GM19467 (cell line): ENCODE measurements around the gene DHX32.
"Not testable (repeated sequence)": the region's sequence is repeated elsewhere in the genome, so short reads cannot be mapped to it uniquely, and the experiment has no call there.

Experiments
- ATAC-seq: cut with Tn5 transposase; IDR thresholded peaks from one replicate; pipeline ENCODE4 v1.9.1; 2021; ENCODE audit warnings: mild to moderate bottlenecking, moderate library complexity; ENCODE audit not compliant: unreplicated experiment

The DHX32 gene, protein sequence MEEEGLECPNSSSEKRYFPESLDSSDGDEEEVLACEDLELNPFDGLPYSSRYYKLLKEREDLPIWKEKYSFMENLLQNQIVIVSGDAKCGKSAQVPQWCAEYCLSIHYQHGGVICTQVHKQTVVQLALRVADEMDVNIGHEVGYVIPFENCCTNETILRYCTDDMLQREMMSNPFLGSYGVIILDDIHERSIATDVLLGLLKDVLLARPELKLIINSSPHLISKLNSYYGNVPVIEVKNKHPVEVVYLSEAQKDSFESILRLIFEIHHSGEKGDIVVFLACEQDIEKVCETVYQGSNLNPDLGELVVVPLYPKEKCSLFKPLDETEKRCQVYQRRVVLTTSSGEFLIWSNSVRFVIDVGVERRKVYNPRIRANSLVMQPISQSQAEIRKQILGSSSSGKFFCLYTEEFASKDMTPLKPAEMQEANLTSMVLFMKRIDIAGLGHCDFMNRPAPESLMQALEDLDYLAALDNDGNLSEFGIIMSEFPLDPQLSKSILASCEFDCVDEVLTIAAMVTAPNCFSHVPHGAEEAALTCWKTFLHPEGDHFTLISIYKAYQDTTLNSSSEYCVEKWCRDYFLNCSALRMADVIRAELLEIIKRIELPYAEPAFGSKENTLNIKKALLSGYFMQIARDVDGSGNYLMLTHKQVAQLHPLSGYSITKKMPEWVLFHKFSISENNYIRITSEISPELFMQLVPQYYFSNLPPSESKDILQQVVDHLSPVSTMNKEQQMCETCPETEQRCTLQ

DNA sequence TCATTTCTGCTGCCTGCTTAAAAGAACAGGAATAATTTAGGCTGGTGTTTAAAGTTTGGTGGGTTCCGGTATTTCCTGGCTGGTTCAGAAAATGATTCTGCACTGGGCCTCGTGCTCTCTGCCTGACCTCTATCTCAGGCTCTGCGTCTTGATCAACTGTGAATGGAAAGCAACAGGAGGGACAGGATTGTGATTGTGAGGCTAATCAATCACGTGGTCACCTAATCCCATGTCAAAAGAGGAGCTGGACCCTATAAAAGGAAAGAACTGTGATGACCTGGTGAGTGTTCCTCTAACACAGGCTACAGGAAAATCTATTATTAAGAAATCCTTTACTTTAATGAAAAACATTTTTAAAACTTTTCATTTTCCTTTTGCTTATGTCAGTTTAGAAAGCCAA lies at the start of gene DHX32:
Gene DHX32, minus strand, starts transcription at position 101 of the 400 bp plus-strand sequence. CDS start 468 bp downstream, outside the sequence.
- no peak for ATAC-seq

DNA sequence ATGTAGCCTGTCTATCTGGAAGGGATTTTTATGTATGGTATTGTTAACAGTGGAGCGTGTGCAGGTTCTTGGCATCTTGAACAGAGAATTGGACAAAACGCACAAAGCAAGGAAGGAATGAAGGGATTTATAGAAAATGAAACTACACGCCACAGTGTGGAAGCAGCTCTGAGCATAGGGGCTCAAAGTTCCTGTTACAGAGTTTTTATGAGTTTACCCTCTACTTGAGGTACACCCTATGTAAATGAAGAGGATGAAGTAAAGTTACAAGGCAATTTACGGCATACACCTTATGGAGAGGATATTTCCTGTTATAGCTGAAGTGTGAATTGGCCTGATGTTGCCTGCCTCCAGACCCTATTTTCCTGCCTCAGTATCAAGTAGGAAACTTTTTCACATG lies 48.5 kb upstream of the DHX32 start:
- no peak for ATAC-seq

DNA sequence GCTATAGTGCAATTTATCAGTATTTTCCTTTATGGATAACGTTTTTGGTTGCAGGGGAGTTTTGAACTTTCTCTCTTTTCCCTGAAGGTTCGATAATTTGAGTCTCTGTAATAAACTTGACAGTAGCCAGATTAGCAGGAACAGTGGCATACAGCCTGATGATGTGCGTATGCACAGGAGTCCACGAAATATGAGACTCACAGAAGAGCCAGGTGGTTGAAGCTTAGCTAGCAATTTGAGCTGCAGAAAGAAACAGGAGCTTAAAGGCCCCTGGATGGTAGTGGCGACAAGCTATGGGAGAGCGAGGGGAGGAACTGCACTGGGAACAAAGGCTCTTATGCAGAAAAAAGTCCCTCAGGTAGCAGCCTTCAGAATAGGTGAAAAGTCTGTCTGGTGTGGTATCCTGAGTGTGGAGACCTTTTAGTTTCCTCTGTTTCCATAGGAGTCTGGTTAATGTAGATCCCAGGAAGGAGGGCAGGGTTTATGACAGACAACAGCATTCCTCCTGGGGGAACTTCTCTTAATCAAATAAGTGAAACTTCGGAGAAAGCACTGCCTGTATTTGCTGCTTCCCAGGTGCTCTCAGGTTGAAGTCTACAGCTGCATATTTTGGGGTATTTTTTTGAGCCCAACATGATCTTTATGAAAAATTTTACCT lies 48.0 kb upstream of the DHX32 start:
- ATAC-seq, result no peak

DNA sequence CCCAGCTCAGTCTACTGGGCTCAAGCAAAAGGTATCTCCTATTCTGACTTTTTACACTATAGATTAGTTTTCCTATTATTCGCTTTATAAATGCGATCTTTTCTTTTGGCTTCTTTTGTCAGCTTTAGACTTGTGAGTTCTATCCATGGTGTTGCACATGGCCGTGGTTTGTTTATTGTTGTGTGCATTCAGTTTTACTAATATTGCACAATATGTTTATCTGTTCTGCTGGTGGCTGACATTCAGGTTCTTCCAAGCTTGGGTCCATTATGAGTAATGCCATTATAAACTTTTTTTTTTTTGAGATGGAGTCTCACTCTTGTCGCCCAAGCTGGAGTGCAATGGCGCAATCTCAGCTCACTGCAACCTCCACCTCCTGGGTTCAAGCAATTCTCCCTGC lies 46.2 kb upstream of the DHX32 start:
- not testable (repeated sequence) for ATAC-seq

DNA sequence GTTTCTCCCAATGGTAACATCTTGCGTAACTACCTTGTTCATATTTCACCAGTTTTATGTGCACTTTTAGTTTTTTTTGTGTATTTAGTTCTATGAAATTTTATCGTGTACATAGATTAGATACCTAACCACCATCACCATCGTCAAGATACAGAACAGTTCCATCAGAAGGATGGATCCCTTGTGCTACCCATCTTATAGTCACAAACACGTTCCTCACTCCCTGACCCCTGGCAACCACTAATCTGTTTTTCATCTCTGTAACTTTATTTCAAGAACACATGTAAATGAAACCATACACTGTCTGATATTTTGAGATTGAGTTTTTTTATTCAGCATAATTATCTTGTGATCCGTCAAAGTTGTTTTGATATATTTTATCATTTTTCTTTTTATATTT lies 45.2 kb upstream of the DHX32 start:
- no peak for ATAC-seq

DNA sequence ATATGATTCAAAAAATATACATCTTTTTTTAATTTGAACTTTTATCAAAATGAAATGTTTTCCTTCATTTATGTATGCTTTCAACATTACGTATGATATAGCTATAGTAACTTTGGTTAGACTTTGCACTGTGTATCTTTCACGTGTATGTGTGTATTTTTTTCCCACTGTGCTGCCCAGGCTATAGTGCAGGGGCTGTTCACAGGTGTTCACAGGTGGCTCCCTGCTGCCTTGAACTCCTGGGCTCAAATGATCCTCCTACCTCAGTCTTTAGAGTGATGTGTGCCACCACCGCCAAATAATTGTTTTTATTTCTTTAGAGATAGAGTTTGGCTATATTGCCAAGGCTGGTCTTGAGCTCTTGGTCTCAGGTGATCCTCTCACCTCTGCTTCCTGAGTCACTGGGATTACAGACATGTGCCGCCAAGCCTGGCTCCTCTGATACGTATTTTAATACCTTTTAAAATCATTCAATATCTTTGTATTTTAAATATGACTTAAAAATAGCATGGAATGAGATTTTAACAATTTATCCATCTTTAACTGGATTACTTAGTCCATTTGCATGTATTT lies 44.3 kb upstream of the DHX32 start:
- no peak for ATAC-seq

DNA sequence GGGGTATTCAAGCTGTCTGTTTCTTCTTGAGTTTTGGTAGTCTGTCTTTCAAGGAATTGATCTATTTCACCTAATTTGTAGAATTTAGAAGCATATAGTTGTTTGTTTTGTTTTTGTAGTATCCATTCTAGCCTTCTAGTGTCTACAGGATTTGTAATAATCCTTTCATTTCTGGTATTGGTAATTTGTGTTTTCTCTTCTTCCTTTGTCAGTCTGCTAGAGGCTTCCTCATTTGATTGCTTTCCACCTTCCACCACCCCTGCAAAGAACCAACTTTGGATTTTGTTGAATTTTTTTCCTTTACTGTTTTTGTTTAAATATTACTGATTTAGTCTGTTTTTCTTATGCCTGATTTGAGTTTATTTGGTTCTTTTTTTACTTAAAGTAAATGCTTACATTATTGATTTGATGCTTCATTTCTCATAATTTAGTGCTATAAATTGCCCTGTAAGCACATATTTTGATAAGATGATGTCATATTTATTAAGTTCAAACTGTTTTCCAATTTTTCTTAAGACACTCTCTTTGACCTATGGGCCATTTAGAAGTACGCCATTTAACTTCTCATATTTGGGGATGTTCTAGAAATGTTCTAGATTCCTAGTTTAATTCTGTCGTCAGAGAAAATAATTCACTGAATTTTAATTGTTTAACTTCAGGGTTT lies 40.7 kb upstream of the DHX32 start:
- not testable (repeated sequence) for ATAC-seq

DNA sequence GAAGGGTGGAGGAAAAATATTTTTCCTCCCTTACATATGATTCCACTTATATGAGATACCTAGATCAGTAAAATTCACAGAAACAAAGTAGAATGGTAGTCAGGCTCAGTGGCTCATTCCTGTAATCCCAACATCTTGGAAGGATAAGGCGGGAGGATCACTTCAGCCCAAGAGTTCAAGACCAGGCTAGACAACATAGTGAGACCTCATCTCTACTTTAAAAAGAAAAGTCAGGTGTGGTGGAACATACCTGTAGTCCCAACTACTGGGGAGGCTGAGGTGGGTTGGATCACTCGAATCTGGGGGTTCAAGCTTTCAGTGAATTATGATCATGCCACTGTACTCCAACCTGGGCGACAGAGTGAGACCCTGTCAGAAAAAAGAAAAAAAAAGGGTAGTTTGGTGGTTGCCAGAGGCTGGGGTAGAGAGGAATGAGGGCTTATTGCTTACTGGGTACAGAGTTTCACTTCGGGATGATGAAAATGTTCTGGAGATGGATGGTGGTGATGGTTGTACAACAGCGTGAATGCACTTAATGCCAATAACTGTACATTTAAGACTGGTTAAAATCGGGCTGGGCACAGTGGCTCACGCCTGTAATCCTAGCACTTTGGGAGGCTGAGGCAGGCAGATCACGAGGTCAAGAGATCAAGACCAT lies 36.7 kb upstream of the DHX32 start:
- ATAC-seq, result not testable (repeated sequence)

DNA sequence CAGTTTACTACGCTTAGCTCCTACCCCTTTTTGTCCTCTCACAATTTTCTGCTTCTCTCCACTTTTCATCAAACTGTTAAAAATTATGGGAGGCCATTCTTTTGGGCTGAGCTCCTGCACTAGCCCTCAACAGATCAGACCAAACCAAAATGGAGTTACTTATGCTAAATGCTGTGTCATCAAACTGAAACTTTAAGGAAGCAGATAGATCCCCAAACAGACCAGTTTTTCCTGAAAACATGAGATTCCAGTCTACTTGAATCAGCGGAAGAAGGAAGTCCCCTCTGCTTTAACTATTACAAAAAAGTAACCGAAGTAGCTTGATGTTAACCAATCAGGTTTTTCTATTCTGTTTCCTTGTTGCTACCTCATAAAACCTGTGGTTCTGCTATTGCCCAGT lies 35.9 kb upstream of the DHX32 start:
- ATAC-seq, result no peak

DNA sequence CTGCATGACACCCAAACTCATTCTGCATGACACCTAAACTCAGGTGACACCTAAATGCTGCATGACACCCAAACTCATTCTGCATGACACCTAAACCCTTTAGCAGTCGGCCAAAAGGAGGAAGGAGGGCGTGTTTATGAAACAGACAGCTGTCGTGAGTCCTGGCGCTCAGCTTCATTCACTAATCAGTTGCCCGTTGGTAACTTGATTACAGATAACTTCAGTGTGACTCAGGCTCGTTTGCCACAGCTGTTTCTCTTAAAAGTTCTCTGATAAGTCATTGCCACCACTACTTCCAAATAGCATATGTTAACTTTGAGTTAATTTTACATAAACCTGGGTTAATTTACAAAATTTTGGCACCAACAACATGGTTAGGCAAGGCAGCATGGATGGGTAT lies 32.2 kb upstream of the DHX32 start:
- not testable (repeated sequence) for ATAC-seq

DNA sequence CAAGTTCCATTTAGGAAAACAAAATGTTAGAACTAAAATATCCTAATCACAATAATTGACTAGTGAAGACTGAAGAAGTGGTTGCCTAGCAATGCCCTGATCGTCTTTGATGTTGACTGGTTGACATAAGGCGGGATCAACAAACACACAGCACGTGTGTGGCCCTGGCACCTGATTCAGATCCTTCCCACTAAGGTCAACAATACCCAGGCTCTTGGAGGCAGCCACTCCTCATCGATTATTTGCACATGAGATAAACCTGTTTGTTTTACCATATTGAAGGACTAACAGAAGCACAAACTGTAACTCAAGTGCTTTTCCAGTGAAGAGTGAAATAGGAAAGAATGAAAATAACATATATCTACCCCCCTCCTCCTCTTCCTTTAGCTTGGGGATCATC lies 30.9 kb upstream of the DHX32 start:
- ATAC-seq, result no peak

DNA sequence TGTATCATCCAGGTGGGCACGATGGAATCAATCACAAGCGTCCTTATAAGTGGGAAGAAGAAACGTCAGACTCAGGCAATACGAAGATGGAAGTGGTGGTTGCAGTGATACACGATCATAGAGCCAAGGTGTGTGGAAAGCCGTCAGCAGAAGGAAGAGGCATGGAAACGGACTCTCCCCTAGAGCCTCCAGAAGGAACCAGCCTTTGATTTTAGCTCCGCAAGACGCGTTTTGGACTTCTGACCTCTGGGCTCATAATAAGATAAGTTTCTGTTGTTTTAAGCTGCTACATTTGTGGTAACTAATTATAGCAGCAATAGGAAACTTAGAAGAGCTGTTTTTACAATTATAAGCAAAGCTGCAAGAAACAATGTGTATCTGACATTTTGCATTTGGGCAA lies 30.1 kb upstream of the DHX32 start:
- ATAC-seq, result no peak

DNA sequence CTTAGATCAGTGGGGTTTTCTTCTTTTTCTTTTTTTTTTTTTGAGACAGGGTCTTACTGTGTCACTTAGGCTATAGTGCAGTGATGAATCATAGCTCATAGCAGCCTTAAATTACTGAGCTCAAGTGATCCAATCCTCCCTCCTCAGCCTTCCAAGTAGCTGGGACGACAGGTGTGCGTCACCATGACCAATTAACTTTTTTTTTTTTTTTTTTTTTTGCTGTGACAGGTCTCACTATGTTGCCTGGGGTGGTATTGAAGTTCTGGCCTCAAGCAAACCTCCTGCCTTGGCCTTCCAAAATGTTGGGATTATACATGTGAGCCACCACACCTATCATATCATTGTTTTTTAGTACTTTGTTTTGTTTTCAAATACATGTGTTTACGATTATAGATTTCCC lies 28.4 kb upstream of the DHX32 start:
- not testable (repeated sequence) for ATAC-seq

DNA sequence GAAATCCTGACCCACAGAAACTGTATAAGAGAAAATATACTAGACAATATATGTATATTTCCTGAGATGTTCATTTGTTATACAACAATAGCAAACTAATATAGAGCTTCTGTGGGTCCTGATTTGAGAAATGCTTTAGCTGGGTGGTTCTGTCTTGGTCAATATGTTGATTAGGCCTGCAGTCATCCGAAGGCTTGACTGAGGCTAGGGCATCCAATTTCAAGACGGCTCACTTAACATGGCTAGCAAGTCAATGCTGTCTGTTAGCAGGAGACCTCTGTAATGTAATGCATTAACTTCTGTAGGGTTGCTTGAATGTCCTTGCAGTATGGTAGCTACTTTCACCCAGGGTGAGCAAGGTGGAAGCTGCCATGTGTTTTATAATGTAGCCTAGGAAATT lies 27.7 kb upstream of the DHX32 start:
- ATAC-seq, result not testable (repeated sequence)

DNA sequence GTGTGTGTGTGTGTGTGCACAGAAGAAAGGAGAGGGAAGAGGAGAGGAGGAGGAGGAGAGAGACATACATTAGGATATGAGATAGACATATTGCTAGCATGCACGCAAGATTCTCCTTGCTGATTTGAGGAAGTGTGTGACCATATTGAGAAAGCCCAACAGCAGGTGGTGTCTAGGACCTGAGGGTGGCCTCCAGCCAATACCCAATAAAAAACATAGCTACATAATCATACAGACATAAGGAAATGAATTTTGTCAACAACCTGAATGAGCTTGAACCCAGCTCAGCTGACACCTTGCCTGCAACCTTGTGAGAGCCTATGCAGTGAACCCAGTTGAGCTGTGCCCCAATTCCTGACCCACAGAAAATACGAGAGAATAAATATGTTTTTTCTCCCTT lies 26.5 kb upstream of the DHX32 start:
- not testable (repeated sequence) for ATAC-seq

DNA sequence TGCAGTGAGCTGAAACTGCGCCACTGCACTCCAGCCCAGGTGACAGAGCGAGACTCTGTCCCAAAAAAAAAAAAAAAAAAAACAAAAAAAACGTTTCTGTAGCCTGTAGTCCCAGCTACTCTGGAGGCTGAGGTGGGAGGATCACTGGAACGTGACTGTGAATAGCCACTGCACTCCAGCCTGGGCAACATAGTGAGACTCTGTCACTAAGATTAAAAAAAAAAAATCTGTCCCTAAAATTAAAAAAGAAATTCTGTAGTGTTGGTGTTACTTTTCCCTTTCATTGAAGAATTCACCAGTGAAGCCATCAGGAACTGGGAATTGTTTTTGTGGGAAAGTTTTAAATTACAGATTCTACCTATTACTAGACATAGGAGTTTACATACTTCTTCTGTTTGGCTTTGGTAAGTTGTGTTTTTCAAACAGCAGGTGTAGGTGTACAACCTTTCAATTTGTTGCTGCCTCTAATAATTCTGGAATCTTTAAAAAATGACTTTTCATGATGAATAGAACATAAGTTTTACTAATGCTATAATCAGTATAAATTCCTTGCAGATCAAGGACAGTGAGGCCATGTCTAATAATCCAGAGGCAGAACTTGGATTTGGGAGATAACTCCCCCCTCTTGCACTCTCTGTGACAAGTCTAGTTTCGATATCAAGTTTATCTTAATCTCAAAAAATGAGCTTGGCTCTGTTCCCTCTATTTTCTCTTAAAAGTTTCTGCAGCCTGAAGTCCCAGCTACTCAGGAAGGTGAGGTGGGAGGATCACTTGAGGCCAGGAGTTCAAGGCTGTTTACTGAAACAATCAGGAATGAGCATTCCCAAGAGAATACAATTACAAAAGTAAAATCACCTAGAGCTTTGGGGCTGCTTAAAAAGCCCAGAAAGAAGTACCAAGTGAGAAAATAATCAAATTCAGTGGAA lies 24.2 kb upstream of the DHX32 start:
- ATAC-seq, result not testable (repeated sequence)

DNA sequence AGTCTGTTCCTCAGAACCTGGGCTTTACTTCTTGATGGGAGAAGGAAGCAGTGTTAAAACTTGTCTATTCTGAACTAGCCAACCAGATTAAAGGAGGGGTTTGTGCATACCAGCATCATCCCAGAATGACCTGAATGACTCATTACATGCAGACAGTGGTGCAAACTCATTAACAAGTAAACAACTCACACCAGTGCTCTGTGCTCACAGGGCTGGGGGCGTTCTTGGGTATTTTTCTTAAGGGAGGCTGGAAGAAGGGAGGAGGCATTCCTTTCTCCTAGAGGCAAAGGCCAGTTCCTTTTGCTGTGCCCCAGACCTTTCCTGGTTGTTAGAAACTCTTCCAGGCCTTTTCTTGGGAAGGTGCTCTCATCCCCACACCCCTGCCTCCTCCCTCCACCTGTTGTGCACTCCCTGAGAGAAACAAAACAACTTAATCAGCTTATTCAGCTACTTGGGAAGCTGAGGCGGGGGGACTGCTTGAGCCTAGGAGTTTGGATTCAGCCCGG lies 22.1 kb upstream of the DHX32 start:
- not testable (repeated sequence) for ATAC-seq

DNA sequence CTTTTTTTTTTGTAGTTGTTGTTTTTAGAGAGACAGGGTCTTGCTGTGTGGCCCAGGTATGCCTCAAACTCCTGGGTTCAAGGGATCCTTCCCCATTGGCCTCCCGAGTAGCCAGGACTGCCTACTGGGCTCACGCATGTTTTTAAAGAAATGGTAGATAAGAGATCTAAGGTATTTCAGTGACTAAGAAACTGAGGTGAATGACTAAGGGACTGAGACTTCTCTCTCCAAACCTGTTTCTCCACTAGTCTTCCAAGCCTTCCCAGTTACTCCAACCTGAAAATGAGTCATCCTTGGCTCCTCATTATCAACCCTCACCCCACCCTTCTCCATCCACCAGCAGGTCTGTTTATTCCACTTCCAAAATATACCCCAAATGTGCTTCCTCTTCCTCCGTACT lies 19.9 kb upstream of the DHX32 start:
- ATAC-seq, result not testable (repeated sequence)

DNA sequence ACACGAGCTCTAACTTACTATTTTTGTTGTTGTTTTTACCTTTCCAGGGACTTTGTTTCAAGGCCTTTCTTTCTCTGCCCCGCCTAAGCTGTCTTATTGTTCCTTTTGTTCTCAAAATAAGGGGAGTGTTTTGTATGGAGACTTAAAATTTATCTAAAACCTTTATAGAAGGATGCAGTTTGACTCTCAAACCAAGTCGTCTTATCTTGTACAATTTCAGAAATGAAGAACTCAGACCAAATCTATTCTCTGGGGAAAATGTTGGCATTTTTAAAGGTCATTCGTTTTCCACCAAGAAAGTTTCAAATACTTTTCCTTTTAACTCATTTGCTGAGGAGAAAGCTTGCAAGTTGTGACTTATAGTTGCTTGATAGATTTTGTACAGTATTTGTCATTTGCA lies 16.2 kb upstream of the DHX32 start:
- not testable (repeated sequence) for ATAC-seq
